HG03342 (cell line): Measurements from ENCODE around the gene GIT1.
"Not testable (repeated sequence)": the region's sequence is repeated elsewhere in the genome, so short reads cannot be mapped to it uniquely, and the experiment has no call there.

ENCODE experiments used
- ATAC-seq: cut with Tn5 transposase; IDR thresholded peaks from one replicate; pipeline ENCODE4 v1.9.1; 2021; ENCODE audit warnings: mild to moderate bottlenecking, moderate library complexity; ENCODE audit not compliant: unreplicated experiment

The GIT1 gene

DNA sequence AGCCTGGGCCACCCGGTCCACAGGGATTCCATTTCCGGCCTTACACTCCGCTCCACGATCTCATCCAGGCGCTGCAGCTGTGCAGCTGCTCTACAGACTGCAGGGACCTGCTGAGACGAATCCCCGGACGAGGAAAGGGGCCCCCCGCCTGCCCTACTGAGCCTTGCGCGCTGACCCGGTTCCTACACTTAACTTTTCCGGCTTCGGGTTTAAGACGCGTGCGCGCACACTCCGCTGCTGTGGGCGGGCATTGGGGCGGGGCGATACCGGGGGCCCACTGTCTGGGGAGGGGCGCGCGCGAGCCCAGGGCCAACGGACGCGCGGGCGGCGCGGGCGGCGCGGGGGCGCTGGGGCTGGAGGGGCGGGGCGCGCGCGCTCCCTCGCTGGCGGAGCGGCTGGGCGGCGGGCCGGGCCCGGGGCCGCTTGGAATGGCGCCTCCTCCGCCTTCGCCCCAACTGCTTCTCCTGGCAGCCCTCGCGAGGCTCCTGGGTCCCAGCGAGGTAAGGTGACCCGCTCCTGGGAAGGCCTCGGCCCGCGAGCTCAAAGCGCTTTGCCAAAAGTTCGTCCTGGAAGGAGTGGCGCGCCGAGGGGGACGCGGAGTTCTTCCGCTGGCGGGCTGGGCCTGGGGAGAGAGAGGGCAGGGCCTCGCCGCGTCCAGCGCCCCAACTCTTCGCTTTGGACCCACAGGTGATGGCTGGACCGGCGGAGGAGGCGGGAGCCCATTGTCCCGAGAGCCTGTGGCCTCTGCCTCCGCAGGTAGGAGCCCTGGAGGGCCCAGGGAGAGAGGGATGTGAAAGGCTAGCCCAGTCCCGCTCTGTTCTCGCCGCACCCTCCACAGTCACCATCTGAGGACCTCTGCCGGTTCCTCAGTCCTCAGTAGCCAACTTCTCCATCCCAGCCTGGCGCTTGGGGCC, 20.9 kb downstream of the GIT1 start, which contains the start of gene TP53I13:
Gene TP53I13, plus strand, starts transcription at position 371 of the 914 bp plus-strand sequence. Its CDS starts 58 bp downstream, at position 429.
- peak; percentile 34 for ATAC-seq

GRCh38 chr17:29567554-29568330, 21.7 kb downstream of the GIT1 start:
- ATAC-seq = peak; percentile 41

- no peak for ATAC-seq
These were observed 22.2 kb downstream of the GIT1 start for GRCh38 chr17:29567304-29567553.

- ATAC-seq = no peak
These were observed 22.8 kb downstream of the GIT1 start, which contains the start of gene ABHD15 for GRCh38 chr17:29566473-29567303. Gene ABHD15 (minus strand): TSS chr17:29567037. CDS start chr17:29566966, 71 bp downstream.

- ATAC-seq = no peak
These were observed 23.6 kb downstream of the GIT1 start for GRCh38 chr17:29565643-29566472.

DNA sequence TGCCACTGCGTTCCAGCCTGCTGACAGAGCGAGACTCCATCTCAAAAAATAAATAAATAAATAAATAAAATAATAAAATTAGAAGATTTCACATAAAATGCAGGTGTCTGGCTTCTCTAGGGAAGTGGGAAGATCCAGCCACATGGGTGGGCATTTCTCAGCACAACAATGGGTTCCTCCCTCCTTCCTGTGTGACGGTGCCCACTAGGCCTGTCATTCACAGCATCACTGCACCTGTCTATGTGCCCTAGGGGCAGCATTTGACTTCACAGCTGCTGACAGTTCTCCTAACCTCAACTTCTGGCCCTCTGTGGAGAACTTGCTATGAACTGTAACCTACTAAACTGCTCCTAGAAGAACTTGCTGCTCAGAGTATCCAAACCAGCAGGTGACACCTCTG, 25.6 kb downstream of the GIT1 start:
- no peak for ATAC-seq

DNA sequence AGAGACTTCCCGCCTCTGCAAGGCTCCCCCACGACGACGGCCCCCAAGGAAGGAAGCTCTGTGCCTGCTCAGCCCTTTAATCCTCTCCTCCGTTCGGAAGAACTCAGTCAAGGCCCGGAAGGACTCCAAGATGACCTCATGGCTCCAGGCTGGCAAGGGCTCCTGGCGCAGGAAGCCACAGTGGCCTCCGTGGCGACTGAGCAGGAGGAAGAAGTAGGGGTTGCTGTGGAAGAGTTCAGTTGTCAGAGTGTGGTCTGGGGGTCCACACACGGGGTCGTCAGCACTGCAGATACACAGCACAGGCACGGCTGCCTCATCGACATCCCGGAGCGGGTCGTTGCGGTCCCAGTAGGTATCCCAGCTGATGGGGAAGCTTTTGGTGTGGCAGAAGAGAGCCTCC, 26.8 kb downstream of the GIT1 start:
- no peak for ATAC-seq

- ATAC-seq = no peak
These were observed 27.6 kb downstream of the GIT1 start for GRCh38 chr17:29561554-29562517.

- ATAC-seq = no peak
These were observed 29.1 kb downstream of the GIT1 start for GRCh38 chr17:29560316-29560715.

DNA sequence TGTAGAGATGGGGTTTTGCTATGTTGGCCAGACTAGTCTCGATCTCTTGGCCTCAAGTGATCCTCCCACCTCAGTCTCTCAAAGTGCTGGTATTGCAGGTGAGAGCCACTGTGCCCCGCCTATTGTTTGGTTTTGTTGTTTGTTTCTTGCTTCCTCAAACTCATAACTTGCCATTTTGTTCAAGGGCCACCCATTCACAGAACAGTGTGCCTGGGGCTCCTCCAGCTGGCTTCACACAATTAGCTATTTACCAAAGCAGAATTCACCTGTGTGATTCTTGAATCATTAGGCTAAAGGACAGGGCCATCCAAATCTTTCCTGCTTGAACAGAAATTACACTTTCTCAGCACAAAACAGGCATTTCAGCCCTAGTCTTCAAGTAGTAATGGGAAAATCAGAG, 29.8 kb downstream of the GIT1 start:
- no peak for ATAC-seq

GRCh38 chr17:29558139-29558538, 31.3 kb downstream of the GIT1 start:
- ATAC-seq = not testable (repeated sequence)

DNA sequence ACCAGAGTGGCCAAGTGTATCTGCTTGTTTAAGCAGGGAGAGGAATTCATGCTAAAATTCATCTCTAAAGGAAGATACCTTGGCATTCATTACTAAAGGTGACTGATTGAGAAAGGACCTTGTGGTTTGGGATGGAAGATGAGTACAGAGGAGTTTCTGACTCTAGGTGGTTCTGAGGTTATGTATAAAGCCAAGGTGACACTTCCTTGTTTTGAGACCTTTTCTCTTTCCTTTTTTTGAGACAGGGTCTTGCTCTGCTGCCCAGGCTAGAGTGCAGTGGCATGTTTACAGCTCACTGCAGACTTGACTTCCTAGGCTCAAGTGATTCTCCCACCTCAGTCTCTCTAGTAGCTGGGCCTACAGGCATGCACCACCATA, 31.7 kb downstream of the GIT1 start:
- no peak for ATAC-seq

DNA sequence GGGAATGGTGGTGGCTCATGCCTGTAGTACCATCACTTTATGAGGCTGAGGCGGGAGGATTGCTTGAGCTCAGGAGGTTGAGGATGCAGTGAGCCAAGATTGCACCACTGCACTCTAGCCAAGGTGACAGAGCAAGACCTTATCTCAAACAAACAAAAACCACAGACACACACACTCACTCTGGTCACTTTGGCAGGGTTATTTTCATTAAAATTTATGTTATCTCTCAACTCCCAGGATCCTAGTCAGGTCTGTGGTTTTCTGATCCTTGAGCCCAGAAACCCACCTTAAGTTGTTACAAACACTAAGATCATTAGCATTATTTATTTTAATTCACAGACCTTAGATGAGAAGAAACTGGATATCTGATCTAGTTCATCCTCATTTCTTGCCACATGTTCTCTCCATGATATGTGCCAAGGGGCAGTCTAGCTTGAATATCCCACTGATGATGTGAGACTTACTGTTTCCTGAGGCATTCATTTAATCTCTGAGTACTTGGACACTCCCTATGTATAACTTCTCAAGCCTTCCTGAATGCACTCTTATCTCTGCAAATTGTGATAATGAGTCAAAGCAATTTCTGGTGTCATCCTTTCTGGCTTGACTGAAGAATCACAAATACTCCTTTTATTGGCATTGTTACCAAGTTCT, 32.2 kb downstream of the GIT1 start:
- ATAC-seq = no peak

GRCh38 chr17:29555840-29556239, 33.6 kb downstream of the GIT1 start:
- ATAC-seq = no peak

- no peak for ATAC-seq
These were observed 40.1 kb downstream of the GIT1 start for GRCh38 chr17:29549177-29549923.

- ATAC-seq = no peak
These were observed 42.6 kb downstream of the GIT1 start for GRCh38 chr17:29546830-29547229.

DNA sequence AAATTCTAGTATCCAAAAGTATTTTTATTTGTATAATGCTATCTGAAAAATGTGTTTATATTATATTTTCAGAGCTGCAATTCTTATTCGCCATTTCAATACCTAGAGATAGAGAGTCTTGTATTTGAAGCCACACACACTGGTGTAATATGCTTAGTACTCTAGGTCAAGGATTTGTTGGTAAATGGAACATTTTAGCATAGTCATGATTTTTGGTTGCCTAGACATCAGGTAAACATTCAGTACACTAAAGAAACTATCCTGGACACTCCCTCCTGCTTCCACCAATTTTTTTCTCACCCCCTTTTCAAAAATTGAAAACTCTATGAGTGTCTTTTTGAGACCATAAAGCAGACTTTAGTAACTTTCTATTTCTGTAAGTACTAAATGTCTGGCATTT, 43.4 kb downstream of the GIT1 start:
- no peak for ATAC-seq

- no peak for ATAC-seq
These were observed 45.4 kb downstream of the GIT1 start for GRCh38 chr17:29544066-29544465.
